Measurements from ENCODE around the gene GOLGA8J. TPM values are rescaled to one million over a fixed set of nuclear protein-coding genes. Genes with fewer than 3 reads are reported as not detected.
"Not testable (repeated sequence)": the region's sequence is repeated elsewhere in the genome, so short reads cannot be mapped to it uniquely, and the experiment has no call there.

The GOLGA8J gene
- total RNA-seq, 1 experiment from 2014 or later = 0.21 TPM

DNA sequence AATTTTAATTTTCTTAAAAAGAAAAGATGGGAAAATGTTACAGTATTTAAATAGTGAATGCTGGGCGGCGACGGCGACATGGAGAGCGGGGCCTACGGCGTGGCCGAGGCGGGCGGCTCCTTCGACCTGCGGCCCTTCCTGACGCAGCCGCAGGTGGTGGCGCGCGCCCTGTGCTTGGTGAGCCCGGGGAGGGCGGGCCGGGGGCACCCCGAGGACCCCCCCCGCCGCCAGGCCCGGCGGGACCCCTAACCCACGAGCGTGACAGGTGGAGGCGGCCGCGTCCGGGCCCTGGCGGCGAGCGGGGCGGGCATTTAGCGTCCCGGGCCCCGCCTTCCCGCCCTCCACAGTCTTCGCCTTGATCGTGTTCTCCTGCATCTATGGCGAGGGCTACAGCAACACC lies 38.4 kb upstream of the GOLGA8J start:
- ChIA-PET CTCF (interaction anchor here (0.7 to 1.8 kb wide), 8 partner anchors 10 to 314 kb away, joined by 3 to 9 read pairs (median 4); no protein-coding TSS in a partner anchor), POLR2A (interaction anchor here (1.8 kb wide), 1 partner anchor 223 kb away, joined by 9 read pairs; no protein-coding TSS in a partner anchor)
- no TSS peak for BruUV-seq (replicated peaks)
- no peak overlapping the region for H3K4me3 Mint-ChIP-seq (ENCODE audit: unreplicated experiment)
- no peak overlapping the region for H3K27ac Mint-ChIP-seq (ENCODE audit: low read depth, unreplicated experiment)
- H3K9me3 Mint-ChIP-seq (ENCODE audit: unreplicated experiment) = no peaks in the 10 kb centered on the region
- TF ChIP-seq CTCF (IDR thresholded peaks at IDR 0.05; ENCODE audit: unreplicated experiment) = no peak
- peaks cover 14% of the 10 kb centered on the region for H3K4me1 Mint-ChIP-seq (ENCODE audit: insufficient read depth, unreplicated experiment)
- DNase-seq (ENCODE audit: unreplicated experiment) = no peak
- no peaks in the 10 kb centered on the region for H3K27me3 Mint-ChIP-seq (ENCODE audit: insufficient read depth, unreplicated experiment)
- intact Hi-C loops (cut with micrococcal nuclease) = loop anchor here (5.0 kb wide), 1 partner anchor 222 kb away; the partner anchor contains the start of gene TJP1
- no peaks in the 10 kb centered on the region for H3K36me3 Mint-ChIP-seq (ENCODE audit: insufficient read depth, unreplicated experiment)

DNA sequence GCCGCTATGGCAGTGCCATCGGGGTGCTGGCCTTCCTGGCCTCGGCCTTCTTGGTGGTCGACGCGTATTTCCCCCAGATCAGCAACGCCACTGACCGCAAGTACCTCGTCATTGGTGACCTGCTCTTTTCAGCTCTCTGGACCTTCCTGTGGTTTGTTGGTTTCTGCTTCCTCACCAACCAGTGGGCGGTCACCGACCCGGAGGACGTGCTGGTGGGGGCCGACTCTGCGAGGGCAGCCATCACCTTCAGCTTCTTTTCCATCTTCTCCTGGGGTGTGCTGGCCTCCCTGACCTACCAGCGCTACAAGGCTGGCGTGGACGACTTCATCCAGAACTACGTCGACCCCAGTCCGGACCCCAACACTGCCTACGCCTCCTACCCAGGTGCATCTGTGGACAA lies 37.9 kb upstream of the GOLGA8J start:
- intact Hi-C loops (cut with micrococcal nuclease) = loop anchor here (5.0 kb wide), 1 partner anchor 223 kb away; the partner anchor contains the start of gene TJP1
- POLR2A ChIA-PET; H3K4me1 Mint-ChIP-seq (ENCODE audit: insufficient read depth, unreplicated experiment); H3K36me3 Mint-ChIP-seq (ENCODE audit: insufficient read depth, unreplicated experiment); H3K9me3 Mint-ChIP-seq (ENCODE audit: unreplicated experiment); H3K27me3 Mint-ChIP-seq (ENCODE audit: insufficient read depth, unreplicated experiment); BruUV-seq (replicated peaks); H3K27ac Mint-ChIP-seq (ENCODE audit: low read depth, unreplicated experiment); H3K4me3 Mint-ChIP-seq (ENCODE audit: unreplicated experiment); DNase-seq (ENCODE audit: unreplicated experiment): not testable (repeated sequence)
- CTCF ChIA-PET = interaction anchor here (0.9 to 2.5 kb wide), 3 partner anchors 9 to 103 kb away, joined by 3 to 8 read pairs (median 5); no protein-coding TSS in a partner anchor

GRCh38 chr15:30045248-30046041 lies 37.3 kb upstream of the GOLGA8J start:
- CTCF ChIA-PET = interaction anchor here (0.7 to 2.7 kb wide), 5 partner anchors 9 to 104 kb away, joined by 3 to 15 read pairs (median 5); no protein-coding TSS in a partner anchor
- H3K4me3 Mint-ChIP-seq (ENCODE audit: unreplicated experiment); DNase-seq (ENCODE audit: unreplicated experiment); H3K27me3 Mint-ChIP-seq (ENCODE audit: insufficient read depth, unreplicated experiment); intact Hi-C loops (cut with micrococcal nuclease); H3K4me1 Mint-ChIP-seq (ENCODE audit: insufficient read depth, unreplicated experiment); H3K9me3 Mint-ChIP-seq (ENCODE audit: unreplicated experiment); H3K27ac Mint-ChIP-seq (ENCODE audit: low read depth, unreplicated experiment); H3K36me3 Mint-ChIP-seq (ENCODE audit: insufficient read depth, unreplicated experiment); BruUV-seq (replicated peaks): not testable (repeated sequence)
- POLR2A ChIA-PET = interaction anchor here (0.6 kb wide), 1 partner anchor 297 kb away, joined by 3 read pairs; no protein-coding TSS in a partner anchor

DNA sequence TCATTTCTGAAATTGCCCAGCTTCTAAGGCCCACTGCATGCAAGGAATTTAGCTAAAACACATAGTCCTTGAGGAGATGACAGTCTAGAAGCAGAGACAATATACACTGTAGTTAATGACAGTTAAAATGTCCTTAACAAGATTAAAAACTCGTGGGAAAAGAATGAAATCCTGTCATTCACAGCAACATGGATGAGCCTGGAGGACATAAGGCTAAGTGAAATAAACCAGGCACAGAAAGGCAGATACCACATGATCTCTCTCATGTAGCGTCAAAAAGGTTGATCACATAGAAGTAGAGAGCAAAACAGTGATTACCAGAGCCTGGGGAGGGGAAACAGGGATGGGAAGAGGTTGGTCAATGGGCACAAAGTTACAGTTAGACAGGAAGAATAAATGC lies 36.3 kb upstream of the GOLGA8J start:
- BruUV-seq (replicated peaks) = no TSS peak
- TF ChIP-seq CTCF (IDR thresholded peaks at IDR 0.05; ENCODE audit: unreplicated experiment) = no peak
- H3K4me1 Mint-ChIP-seq (ENCODE audit: insufficient read depth, unreplicated experiment) = peaks cover 10% of the 10 kb centered on the region
- ChIA-PET POLR2A (no interaction called here), CTCF (interaction anchor here (0.7 to 2.7 kb wide), 4 partner anchors 12 to 121 kb away, joined by 3 to 15 read pairs (median 6); no protein-coding TSS in a partner anchor)
- no peak overlapping the region for H3K4me3 Mint-ChIP-seq (ENCODE audit: unreplicated experiment)
- H3K27me3 Mint-ChIP-seq (ENCODE audit: insufficient read depth, unreplicated experiment) = no peaks in the 10 kb centered on the region
- no peaks in the 10 kb centered on the region for H3K9me3 Mint-ChIP-seq (ENCODE audit: unreplicated experiment)
- intact Hi-C loops (cut with micrococcal nuclease) = no loop called here
- DNase-seq (ENCODE audit: unreplicated experiment) = no peak
- H3K36me3 Mint-ChIP-seq (ENCODE audit: insufficient read depth, unreplicated experiment) = no peaks in the 10 kb centered on the region
- no peak overlapping the region for H3K27ac Mint-ChIP-seq (ENCODE audit: low read depth, unreplicated experiment)

DNA sequence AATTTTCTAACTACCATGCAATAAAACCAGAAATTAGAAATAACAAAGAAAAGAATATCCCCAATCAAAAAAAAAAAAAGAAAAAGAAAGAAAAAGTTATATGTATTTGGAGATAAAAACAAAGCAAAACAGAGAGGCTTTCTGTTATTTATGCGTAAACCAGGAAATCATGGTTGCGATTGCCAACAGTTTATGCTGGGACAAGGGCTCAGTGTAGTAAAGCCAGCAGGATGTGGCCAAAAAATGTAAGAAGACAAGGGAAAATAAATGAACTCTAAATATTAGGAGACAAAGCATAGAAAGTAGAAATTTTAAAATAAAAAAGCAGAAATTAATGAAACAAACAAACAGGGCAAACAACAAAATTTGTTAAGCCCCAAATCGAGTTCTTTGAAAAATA lies 27.2 kb upstream of the GOLGA8J start:
- Mint-ChIP-seq H3K36me3 (ENCODE audit: insufficient read depth, unreplicated experiment) (no peaks in the 10 kb centered on the region), H3K9me3 (ENCODE audit: unreplicated experiment) (no peaks in the 10 kb centered on the region), H3K4me1 (ENCODE audit: insufficient read depth, unreplicated experiment) (no peaks in the 10 kb centered on the region), H3K27ac (ENCODE audit: low read depth, unreplicated experiment) (no peak overlapping the region), H3K27me3 (ENCODE audit: insufficient read depth, unreplicated experiment) (no peaks in the 10 kb centered on the region), H3K4me3 (ENCODE audit: unreplicated experiment) (no peak overlapping the region)
- intact Hi-C loops (cut with micrococcal nuclease) = no loop called here
- DNase-seq (ENCODE audit: unreplicated experiment) = no peak
- ChIA-PET CTCF (no interaction called here), POLR2A (interaction anchor here (1.4 kb wide), 1 partner anchor 9 kb away, joined by 3 read pairs; no protein-coding TSS in a partner anchor)
- TF ChIP-seq CTCF (IDR thresholded peaks at IDR 0.05; ENCODE audit: unreplicated experiment) = no peak
- no TSS peak for BruUV-seq (replicated peaks)
